ENCODE results near the gene PIGR. TPM values are rescaled to one million over a fixed set of nuclear protein-coding genes. Genes with fewer than 3 reads are reported as not detected.

The PIGR gene
- total RNA-seq, 2 experiments from 2014 or later = 0.03 TPM; not detected in 1

DNA sequence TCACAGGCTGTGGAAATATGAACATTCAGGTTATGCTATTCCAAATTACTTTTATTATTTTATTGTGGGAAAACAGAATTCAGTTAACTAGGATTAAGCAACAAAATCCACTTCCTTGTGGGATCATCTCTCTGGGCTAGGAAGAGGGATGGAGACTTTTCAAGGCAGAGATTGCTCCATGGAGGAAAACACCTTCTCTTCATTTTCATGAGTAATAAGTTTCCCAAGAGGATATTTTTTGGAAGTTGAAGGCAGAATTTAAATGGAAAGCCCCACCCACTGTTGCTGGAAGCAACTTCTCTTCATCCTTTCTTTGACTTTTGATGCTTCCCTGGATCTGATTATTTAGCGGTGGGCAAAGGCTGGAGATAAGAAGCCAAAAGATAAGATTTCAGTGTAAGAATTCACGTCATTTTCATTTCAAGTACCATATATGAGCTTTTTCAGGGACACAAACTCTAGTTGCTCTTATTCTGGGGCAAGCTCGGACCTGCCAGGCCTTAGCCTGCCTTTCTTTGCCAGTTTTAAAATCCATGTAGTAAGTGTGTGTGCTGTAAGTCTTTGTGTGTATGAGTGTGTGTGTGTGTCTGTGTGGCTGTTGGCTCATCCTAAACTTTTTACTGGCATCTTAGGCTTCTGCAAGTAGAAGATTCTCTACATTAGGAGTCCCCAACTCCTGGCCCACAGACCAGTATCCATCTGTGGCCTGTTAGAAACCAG, 60.8 kb downstream of the PIGR start:
- TF ChIP-seq CTCF (conservative IDR thresholded peaks at IDR 0.05; ENCODE audit: low read length) = no peak
- TF ChIP-seq EZH2phosphoT487 (IDR thresholded peaks at IDR 0.05; ENCODE audit: borderline replicate concordance, low read depth, low read length) = no peak
- no TSS peak for BruUV-seq (replicated peaks)
- no peaks in the 10 kb centered on the region for H4K20me1 ChIP-seq (ENCODE audit: insufficient read depth, low read length)

DNA sequence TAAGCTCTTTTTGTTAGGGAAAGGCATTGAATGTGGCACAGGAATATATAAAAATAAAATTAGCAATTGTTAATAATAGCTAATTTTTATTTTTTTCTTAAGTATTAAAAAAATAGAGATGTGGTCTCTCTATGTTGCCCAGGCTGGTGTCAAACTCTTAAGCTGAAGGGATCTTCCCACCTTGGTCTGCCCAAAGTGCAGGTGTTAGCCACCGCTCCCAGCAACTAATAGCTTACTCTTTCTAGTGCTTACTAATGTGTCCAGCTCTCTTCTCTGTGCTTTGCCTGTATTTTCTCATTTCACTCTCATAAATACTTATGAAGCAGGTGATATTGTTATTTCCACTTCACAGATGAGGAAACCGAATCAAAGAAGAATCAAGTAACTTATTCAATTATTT, 62.4 kb downstream of the PIGR start:
- BruUV-seq (replicated peaks) = no TSS peak
- ChIA-PET POLR2A (interaction anchor here (0.6 to 1.0 kb wide), 2 partner anchors 45 to 49 kb away, joined by 3 to 6 read pairs; no protein-coding TSS in a partner anchor), CTCF (ENCODE audit: unreplicated experiment) (no interaction called here)
- intact Hi-C loops (cut with micrococcal nuclease; ENCODE audit: unreplicated experiment) = no loop called here
- Histone ChIP-seq H4K20me1 (ENCODE audit: insufficient read depth, low read length) (no peaks in the 10 kb centered on the region), H3K79me2 (ENCODE audit: insufficient read depth, low read depth, low read length) (no peaks in the 10 kb centered on the region), H3K36me3 (ENCODE audit: insufficient read depth, low read length) (no peaks in the 10 kb centered on the region), H3K9me3 (ENCODE audit: low read length) (peaks cover 5% of the 10 kb centered on the region; the same call in 1 of the 2 replicates), H3K4me2 (ENCODE audit: low read length) (no peak overlapping the region), H3K9me2 (ENCODE audit: insufficient read depth, low read length) (no peaks in the 10 kb centered on the region), H3K4me1 (ENCODE audit: insufficient read depth, low read length, poor library complexity, severe bottlenecking) (no peaks in the 10 kb centered on the region), H2AFZ (ENCODE audit: low read length) (no peak overlapping the region), H3K4me3 (ENCODE audit: low read depth, low read length, poor library complexity, severe bottlenecking) (no peak overlapping the region), H3K27ac (ENCODE audit: low read depth, low read length, poor library complexity, severe bottlenecking) (no peak overlapping the region)
- DNase-seq (ENCODE audit: low spot score) = no peak
- no peak for TF ChIP-seq EZH2phosphoT487 (IDR thresholded peaks at IDR 0.05; ENCODE audit: borderline replicate concordance, low read depth, low read length)

More for the DNA sequence above, 60.8 kb downstream of the PIGR start:
- no peaks in the 10 kb centered on the region for H3K9me3 ChIP-seq (ENCODE audit: low read length)
- H2AFZ ChIP-seq (ENCODE audit: low read length) = no peak overlapping the region
- no peak overlapping the region for H3K4me3 ChIP-seq (ENCODE audit: low read depth, low read length, poor library complexity, severe bottlenecking)
- no peaks in the 10 kb centered on the region for H3K4me1 ChIP-seq (ENCODE audit: insufficient read depth, low read length, poor library complexity, severe bottlenecking)
- H3K79me2 ChIP-seq (ENCODE audit: insufficient read depth, low read depth, low read length) = no peaks in the 10 kb centered on the region
- ChIA-PET POLR2A (interaction anchor here (0.7 to 1.1 kb wide), 2 partner anchors 10 to 11 kb away, joined by 3 to 4 read pairs; no protein-coding TSS in a partner anchor), CTCF (ENCODE audit: unreplicated experiment) (interaction anchor here (0.6 kb wide), 1 partner anchor 41 kb away, joined by 3 read pairs; no protein-coding TSS in a partner anchor)
- no peak for DNase-seq (ENCODE audit: low spot score)
- no peaks in the 10 kb centered on the region for H3K36me3 ChIP-seq (ENCODE audit: insufficient read depth, low read length)
- intact Hi-C loops (cut with micrococcal nuclease; ENCODE audit: unreplicated experiment) = no loop called here
- H3K9me2 ChIP-seq (ENCODE audit: insufficient read depth, low read length) = no peaks in the 10 kb centered on the region
- H3K27ac ChIP-seq (ENCODE audit: low read depth, low read length, poor library complexity, severe bottlenecking) = no peak overlapping the region
- no peak overlapping the region for H3K4me2 ChIP-seq (ENCODE audit: low read length)

DNA sequence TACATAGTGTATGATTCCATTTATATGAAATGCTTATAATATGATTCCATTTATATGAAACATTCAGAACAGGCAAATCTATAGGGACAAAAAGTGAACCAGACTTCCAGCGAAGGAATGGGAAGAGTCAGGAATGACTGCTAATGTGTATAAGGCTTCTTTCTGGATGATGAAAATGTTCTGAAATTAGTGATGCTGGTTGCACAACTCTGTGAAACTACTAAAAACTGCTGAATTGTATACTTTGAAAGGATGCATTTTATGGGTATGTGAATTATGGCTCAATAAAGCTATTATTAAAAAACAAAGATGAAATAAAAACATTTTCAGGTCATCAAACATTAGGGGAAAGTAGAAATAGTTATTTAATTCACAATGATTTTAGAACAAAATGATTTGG, 63.1 kb downstream of the PIGR start:
- H4K20me1 ChIP-seq (ENCODE audit: insufficient read depth, low read length) = no peaks in the 10 kb centered on the region
- no TSS peak for BruUV-seq (replicated peaks)
- POLR2A ChIA-PET = interaction anchor here (0.7 to 1.0 kb wide), 2 partner anchors 48 to 418 kb away, joined by 3 to 4 read pairs; no protein-coding TSS in a partner anchor

More for the DNA sequence above, 63.1 kb downstream of the PIGR start:
- no peaks in the 10 kb centered on the region for H3K9me2 ChIP-seq (ENCODE audit: insufficient read depth, low read length)
- no peak overlapping the region for H3K4me3 ChIP-seq (ENCODE audit: low read depth, low read length, poor library complexity, severe bottlenecking)
- no peaks in the 10 kb centered on the region for H3K36me3 ChIP-seq (ENCODE audit: insufficient read depth, low read length)
- intact Hi-C loops (cut with micrococcal nuclease; ENCODE audit: unreplicated experiment) = no loop called here
- no peaks in the 10 kb centered on the region for H3K79me2 ChIP-seq (ENCODE audit: insufficient read depth, low read depth, low read length)
- peaks cover 12% of the 10 kb centered on the region; the same call in 1 of the 2 replicates for H3K9me3 ChIP-seq (ENCODE audit: low read length)
- no peak overlapping the region for H3K27ac ChIP-seq (ENCODE audit: low read depth, low read length, poor library complexity, severe bottlenecking)
- CTCF ChIA-PET (ENCODE audit: unreplicated experiment) = no interaction called here
- H2AFZ ChIP-seq (ENCODE audit: low read length) = no peak overlapping the region
- no peaks in the 10 kb centered on the region for H3K4me1 ChIP-seq (ENCODE audit: insufficient read depth, low read length, poor library complexity, severe bottlenecking)
- TF ChIP-seq CTCF (conservative IDR thresholded peaks at IDR 0.05; ENCODE audit: low read length) = no peak
- TF ChIP-seq EZH2phosphoT487 (IDR thresholded peaks at IDR 0.05; ENCODE audit: borderline replicate concordance, low read depth, low read length) = no peak
- DNase-seq (ENCODE audit: low spot score) = no peak
- no peak overlapping the region for H3K4me2 ChIP-seq (ENCODE audit: low read length)
